HK-2 (cell line): Measurements from ENCODE around the gene DIPK1C.

Experiments
- DNase-seq: peaks from one replicate; pipeline ENCODE4 v3.0.0-alpha.2; 2018; ENCODE audit not compliant: unreplicated experiment

The DIPK1C gene

DNA sequence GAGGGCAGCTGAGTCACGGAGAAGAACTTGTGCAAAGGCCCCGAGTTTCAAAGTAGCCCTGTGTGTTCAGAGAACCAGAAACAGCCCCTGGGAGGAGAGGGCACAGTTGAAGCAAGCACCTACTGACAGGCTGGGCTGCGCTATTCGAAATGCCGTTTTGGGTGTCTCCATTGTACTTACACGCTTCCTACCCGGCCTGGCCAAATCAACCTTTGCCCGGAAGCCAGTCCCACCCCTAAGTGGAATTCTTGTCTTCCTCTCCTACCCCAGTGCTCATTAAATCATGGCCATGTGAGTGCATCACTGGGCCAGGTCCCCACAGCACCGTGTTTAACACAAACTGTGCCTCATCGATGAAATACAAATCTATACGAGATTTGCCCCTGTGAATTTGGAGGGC is 6.0 kb downstream of the DIPK1C start:
- no peak for DNase-seq

DNA sequence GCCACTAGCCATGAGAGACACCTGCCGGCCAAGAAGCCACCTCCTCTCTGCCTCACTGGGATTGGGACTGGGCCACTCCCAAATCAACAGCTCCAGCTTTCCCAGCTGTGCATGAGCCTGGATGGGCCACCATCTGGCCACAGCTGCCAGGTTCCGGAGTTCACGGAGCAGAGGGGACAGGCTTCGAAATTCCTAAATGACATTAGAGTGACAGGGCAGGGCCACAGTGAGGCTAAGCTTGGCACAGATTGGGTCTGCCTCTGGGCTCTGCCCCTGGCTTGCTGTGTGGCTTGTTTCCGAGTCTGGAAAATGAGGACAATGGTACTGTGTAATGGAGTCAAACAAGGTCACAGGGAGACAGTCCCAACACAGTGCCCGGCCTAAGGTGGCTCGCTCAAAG is 6.5 kb downstream of the DIPK1C start:
- DNase-seq, result no peak

- DNase-seq, result no peak
These were observed 9.5 kb downstream of the DIPK1C start for GRCh38 chr18:74447404-74448152.

GRCh38 chr18:74446631-74447403 is 10.3 kb downstream of the DIPK1C start:
- DNase-seq, result no peak

DNA sequence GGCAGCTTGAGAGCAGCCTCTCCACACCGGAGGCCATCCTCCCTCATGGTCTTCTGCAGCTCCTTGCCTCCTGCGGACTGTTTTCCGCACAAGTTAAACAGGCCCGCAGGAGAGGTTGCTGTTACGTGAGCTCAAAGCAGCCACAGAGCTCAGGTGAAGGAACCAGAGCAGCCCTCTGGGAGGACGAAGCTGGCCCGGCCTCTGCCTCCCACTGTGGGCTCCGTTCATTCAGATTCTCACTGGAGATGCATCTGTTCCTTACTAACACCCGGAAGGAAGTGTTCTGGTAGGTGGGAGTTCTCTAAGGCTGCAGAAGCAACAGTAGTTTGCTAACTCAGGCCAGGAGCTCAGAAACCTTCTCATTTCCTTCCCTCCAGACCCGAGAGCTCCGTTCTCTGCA is 10.9 kb downstream of the DIPK1C start:
- no peak for DNase-seq

GRCh38 chr18:74445585-74445984 is 11.5 kb downstream of the DIPK1C start:
- DNase-seq, result no peak

GRCh38 chr18:74444104-74444503 is 13.0 kb downstream of the DIPK1C start:
- no peak for DNase-seq

DNA sequence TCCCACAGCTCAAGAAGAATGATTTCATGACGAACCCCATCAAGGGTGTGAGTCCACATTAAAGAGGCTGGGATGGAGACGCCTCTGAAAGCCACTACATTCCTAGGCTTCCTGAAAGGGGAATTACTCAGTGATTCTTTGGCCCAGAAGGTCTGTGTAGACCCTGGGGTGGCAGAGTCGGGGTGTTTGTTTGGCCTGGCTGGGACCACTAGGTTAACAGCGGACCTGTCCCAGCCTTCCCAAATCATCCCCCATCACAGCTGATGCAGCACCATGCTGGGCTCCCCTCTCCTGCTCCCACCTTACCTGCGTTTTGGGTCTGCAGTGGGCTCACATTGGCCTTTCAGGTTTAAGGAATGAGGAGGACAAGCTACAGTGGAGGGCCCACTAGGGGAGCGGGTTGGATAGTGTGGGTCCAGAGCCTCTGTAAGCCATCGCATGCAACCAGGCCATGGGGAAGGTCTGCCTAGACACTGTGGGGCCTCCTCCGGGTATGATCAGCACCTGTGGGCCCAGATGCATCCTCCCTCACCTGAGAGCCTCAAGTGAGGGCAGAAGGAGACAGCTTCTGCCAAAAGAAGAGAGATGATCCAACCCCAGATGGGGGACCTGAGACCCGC is 16.2 kb downstream of the DIPK1C start:
- DNase-seq, result no peak

DNA sequence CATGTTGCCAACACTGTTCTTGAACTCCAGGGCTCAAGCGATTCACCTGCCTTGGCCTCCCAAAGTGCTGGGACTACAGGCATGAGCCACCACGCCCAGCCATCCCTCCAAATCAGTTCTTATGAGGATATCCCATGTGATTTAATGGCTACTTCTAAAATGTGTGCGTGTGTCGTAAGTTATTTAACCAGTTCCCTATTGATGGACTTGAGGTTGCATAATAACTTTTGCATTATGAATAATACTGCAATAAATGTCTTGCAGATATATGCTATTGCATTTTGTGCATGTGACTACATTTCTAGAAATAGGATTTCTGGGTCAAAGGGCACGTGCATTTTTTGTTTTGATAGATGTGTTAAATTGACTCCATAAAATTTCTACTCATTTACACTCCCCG is 19.0 kb downstream of the DIPK1C start:
- DNase-seq, result no peak

GRCh38 chr18:74436158-74436769 is 20.8 kb downstream of the DIPK1C start:
- DNase-seq, result no peak

DNA sequence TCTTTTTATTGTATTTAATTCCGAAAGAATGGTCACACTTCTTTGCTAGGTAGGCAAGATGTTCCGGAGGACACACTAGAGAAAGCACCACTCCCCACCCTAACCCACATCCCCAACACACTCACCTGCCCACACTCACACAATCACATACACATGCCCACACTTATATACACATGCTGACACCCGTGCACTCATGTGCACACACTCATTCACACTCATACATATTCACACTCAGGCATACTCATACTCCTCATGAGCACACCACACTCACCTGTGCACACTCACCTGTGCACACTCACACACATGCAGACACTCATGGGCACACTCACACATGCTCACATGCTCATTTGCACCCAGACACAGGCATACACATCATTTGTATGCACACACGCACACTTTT is 21.4 kb downstream of the DIPK1C start:
- no peak for DNase-seq

- no peak for DNase-seq
These were observed 22.6 kb downstream of the DIPK1C start for GRCh38 chr18:74434466-74434865.

DNA sequence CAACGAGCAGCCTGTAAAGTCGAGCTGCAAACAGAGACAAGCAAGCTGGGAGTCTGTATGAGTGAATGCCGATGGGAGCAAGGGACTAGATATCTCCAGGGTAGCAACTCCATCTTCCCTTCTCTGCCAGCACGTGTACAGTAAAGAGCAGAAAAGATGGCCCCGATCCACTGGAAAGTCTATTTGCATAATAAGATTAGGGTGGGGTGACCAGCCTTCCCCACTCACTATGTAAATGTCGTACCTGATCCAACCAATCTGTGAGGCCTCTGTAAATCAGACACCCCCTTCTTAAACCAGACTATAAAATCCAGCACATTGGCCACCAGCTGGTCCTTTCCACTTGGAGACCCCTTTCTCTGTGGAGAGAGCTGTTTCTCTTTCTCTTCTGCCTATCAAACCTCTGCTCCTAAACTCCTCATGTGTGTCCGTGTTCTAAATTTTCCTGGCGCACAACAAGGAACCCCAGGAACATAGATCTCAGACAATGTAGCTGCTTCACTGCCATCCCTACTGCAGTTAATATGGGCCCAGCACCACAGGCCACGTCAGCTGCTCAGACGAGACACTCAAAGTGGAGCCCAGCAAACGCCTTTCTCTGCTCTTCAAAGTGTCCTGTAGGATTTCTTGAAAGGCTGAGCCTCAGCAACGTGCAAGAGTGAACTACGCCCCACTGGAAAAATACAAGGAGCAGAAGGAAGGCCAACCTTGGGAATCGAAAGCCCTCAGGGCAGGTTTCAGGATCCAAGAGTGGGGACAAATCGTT is 26.1 kb downstream of the DIPK1C start:
- DNase-seq, result no peak

- no peak for DNase-seq
These were observed 26.9 kb downstream of the DIPK1C start for GRCh38 chr18:74430231-74430630.

- no peak for DNase-seq
These were observed 28.0 kb downstream of the DIPK1C start for GRCh38 chr18:74429096-74429495.

GRCh38 chr18:74427442-74428112 is 29.5 kb downstream of the DIPK1C start:
- no peak for DNase-seq

DNA sequence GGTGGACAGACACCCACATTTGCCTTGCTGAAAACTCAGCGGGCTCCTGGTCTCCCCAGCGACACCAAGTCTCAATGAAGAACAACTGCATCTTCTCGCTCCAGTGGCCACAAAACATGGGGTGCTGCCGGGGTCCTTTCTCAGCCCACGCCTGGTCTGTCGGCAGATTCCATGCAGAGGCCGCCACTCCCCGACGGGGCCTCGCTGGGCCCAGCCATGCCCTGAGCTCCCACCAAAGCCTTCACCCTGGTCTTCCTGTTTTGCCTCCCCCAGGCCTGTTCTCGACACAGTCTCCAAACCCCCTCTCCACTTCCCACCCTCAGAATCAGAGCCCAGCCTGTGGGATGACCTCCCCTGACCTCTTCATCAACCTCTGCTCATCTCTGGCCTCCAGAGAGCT is 31.2 kb downstream of the DIPK1C start:
- no peak for DNase-seq

DNA sequence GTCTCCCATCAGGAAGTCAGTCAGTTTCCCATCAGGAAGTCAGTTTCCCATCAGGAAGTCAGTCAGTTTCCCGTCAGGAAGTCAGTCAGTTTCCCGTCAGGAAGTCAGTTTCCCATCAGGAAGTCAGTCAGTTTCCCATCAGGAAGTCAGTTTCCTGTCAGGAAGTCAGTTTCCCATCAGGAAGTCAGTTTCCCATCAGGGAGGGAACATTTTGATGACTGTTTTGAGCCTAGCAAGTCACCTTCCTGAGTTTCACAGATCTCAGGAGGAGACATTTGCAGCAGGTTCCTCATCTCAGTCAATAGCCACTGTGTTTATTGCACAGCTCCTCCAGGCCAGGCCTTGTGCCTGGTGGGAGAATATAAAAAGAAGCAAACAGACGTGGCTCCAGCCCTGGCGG is 31.9 kb downstream of the DIPK1C start:
- no peak for DNase-seq

DNA sequence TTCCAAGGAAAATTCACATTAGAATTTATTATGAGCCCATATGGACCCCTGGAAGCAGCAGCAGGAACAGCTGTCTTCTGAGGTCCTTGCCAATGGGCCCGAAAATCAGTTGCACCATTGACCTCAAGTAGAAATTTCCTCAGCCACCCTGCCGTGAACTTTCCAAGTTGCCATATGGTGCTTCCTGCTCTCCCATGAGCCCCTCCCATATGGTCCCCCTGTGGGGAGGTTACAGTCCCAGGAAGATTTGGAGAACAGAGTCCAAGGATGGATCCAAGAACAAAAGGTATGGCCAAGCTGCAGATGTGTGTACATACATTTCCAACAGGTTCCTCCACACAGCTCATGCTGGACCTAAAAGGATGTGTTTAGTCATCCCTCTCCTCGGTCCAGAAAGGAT is 34.6 kb downstream of the DIPK1C start:
- DNase-seq, result no peak

DNA sequence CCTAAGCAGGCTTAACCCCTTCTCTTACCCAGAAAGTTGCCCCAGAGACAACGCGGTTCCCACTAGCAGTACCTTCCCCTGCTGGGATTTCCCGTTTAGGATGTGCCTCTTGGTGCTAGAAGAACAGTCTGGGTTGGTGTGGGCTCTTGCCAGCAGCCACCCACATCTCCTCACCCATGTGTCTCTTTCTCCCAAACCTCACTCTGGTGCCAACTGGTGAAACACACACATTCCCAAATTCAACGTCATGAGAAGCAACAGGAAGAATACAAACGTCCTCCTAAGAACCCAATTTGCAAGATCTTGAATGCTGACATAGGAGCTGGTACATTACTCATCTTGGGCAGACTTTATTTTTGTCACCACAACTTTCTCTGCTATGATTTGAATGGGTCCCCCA is 36.2 kb downstream of the DIPK1C start:
- DNase-seq, result no peak

DNA sequence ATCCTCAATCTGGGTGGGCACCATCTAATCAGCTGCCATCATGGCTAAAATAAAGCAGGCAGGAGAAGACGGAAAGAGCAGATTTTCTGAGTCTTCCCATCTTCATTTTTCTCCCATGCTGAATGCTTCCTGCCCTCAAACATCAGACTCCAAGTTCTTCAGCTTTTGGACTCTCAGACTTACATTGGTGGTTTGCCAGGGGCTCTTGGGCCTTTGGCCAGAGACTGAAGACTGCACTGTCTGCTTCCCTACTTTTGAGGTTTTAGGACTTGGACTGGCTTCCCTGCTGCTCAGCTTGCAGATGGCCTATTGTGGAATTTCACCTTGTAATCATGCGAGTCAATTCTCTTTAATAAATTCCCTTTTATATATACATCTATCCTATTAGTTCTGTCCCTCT is 36.6 kb downstream of the DIPK1C start:
- no peak for DNase-seq
